Tibial nerve (tissue), 4 donors: Measurements from ENCODE around the gene COA3.

ENCODE experiments used
- EP300 ChIP-seq, 2 donors: sonication (generic); formaldehyde crosslinking; IDR thresholded peaks; one replicate each; pipeline ENCODE4 v1.6.1; 2017; ENCODE audit warnings: antibody characterized with exemption in 2 of 2, mild to moderate bottlenecking in 1 of 2
- POLR2A ChIP-seq, 2 donors: fragments of 450-650 bp; IDR thresholded peaks; one replicate each; pipeline ENCODE4 v1.6.1; 2017; ENCODE audit warnings: antibody characterized with exemption in 2 of 2, mild to moderate bottlenecking in 2 of 2, moderate library complexity in 2 of 2
- TF ChIP-seq, protein P1 (sequence below), 5 experiments: fragments of 200-600 bp in 3 of 5; fragments of 450-650 bp in 2 of 5; sonication (generic) in 3 of 5; IDR thresholded peaks; one replicate each; pipeline ENCODE4 v1.5.1; 2016 to 2019; ENCODE audit warnings: antibody characterized with exemption in 5 of 5, mild to moderate bottlenecking in 3 of 5, moderate library complexity in 2 of 5

- no peak for TF ChIP-seq POLR2A (IDR thresholded peaks at IDR 0.05)
- TF ChIP-seq, protein P1, sequence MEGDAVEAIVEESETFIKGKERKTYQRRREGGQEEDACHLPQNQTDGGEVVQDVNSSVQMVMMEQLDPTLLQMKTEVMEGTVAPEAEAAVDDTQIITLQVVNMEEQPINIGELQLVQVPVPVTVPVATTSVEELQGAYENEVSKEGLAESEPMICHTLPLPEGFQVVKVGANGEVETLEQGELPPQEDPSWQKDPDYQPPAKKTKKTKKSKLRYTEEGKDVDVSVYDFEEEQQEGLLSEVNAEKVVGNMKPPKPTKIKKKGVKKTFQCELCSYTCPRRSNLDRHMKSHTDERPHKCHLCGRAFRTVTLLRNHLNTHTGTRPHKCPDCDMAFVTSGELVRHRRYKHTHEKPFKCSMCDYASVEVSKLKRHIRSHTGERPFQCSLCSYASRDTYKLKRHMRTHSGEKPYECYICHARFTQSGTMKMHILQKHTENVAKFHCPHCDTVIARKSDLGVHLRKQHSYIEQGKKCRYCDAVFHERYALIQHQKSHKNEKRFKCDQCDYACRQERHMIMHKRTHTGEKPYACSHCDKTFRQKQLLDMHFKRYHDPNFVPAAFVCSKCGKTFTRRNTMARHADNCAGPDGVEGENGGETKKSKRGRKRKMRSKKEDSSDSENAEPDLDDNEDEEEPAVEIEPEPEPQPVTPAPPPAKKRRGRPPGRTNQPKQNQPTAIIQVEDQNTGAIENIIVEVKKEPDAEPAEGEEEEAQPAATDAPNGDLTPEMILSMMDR (IDR thresholded peaks at IDR 0.05) = no peak
- no peak for TF ChIP-seq EP300 (IDR thresholded peaks at IDR 0.05)
These were observed 16.8 kb downstream of the COA3 start for GRCh38 chr17:42781639-42782165.
